Left ventricle myocardium inferior (tissue), 1 donor: ENCODE measurements around the gene SRCAP. TPM values are rescaled to one million over a fixed set of nuclear protein-coding genes. Genes with fewer than 3 reads are reported as not detected.
A peak's percentile ranks its signal among the peaks of the same experiment; 100 is the strongest.

Experiments
- DNase-seq: peaks from one replicate; pipeline ENCODE4 v3.0.0-alpha.2; 2020
- H3K27ac ChIP-seq: fragments of 200-600 bp; replicated peaks from 2 replicates; pipeline ENCODE4 v1.8.0; 2021
- H3K27me3 ChIP-seq: fragments of 200-600 bp; 2 replicates; pipeline ENCODE4 v1.8.0; 2021; ENCODE audit warnings: low read depth
- H3K36me3 ChIP-seq: fragments of 200-600 bp; 2 replicates; pipeline ENCODE4 v1.8.0; 2021
- H3K4me1 ChIP-seq: fragments of 200-600 bp; 2 replicates; pipeline ENCODE4 v1.8.0; 2021
- H3K4me3 ChIP-seq: fragments of 200-600 bp; 2 replicates; pipeline ENCODE4 v1.8.0; 2021; ENCODE audit warnings: mild to moderate bottlenecking, moderate library complexity
- H3K9me3 ChIP-seq: fragments of 200-600 bp; replicated peaks from 2 replicates; pipeline ENCODE4 v1.8.0; 2021
- intact Hi-C: fragments of 100-400 bp; cut with micrococcal nuclease; formaldehyde crosslinking; loops from one replicate; pipeline ENCODE4 v1.11.0; 2022
- total RNA-seq: library from RNA; stranded (reverse); fragmentation: NEBNext Ultra II Directional; extraction: Animal tissue kit (Norgen Biotek cat#: 25700); gene quantifications from one replicate; pipeline ENCODE4 v1.2.1, GENCODE V29; 2021
- TF ChIP-seq, protein P1 (sequence below): fragments of 200-600 bp; IDR thresholded peaks from 2 replicates; pipeline ENCODE4 v1.8.0; 2021; ENCODE audit warnings: antibody characterized with exemption, mild to moderate bottlenecking, borderline replicate concordance
- donor health status: DM: no; HTN: yes; CAD: no; lungs with severe emphysema.

The SRCAP gene
- total RNA-seq, 1 donor from 2014 or later, result 42.5 TPM

DNA sequence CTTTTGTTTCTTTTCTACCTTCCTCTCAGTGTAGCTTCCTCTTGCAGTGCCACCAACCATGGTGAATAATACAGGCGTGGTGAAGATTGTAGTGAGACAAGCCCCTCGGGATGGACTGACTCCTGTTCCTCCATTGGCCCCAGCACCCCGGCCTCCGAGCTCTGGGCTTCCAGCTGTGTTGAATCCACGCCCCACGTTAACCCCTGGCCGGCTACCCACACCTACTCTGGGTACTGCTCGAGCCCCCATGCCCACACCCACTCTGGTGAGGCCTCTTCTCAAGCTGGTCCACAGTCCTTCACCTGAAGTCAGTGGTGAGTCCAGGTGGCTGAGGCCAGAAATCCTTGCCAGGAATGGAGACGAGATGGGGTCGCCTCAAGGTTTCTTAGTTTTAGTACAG is 23.9 kb downstream of the SRCAP start:
- H3K9me3 ChIP-seq, result no peaks in the 10 kb centered on the region
- intact Hi-C loops, result no loop called here
- peaks cover 5% of the 10 kb centered on the region for H3K4me1 ChIP-seq
- H3K27me3 ChIP-seq, result no peaks in the 10 kb centered on the region
- peaks cover 91% of the 10 kb centered on the region for H3K36me3 ChIP-seq
- no peak overlapping the region for H3K4me3 ChIP-seq
- H3K27ac ChIP-seq, result no peak overlapping the region
- TF ChIP-seq, protein P1, sequence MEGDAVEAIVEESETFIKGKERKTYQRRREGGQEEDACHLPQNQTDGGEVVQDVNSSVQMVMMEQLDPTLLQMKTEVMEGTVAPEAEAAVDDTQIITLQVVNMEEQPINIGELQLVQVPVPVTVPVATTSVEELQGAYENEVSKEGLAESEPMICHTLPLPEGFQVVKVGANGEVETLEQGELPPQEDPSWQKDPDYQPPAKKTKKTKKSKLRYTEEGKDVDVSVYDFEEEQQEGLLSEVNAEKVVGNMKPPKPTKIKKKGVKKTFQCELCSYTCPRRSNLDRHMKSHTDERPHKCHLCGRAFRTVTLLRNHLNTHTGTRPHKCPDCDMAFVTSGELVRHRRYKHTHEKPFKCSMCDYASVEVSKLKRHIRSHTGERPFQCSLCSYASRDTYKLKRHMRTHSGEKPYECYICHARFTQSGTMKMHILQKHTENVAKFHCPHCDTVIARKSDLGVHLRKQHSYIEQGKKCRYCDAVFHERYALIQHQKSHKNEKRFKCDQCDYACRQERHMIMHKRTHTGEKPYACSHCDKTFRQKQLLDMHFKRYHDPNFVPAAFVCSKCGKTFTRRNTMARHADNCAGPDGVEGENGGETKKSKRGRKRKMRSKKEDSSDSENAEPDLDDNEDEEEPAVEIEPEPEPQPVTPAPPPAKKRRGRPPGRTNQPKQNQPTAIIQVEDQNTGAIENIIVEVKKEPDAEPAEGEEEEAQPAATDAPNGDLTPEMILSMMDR, result no peak
- DNase-seq, result no peak

DNA sequence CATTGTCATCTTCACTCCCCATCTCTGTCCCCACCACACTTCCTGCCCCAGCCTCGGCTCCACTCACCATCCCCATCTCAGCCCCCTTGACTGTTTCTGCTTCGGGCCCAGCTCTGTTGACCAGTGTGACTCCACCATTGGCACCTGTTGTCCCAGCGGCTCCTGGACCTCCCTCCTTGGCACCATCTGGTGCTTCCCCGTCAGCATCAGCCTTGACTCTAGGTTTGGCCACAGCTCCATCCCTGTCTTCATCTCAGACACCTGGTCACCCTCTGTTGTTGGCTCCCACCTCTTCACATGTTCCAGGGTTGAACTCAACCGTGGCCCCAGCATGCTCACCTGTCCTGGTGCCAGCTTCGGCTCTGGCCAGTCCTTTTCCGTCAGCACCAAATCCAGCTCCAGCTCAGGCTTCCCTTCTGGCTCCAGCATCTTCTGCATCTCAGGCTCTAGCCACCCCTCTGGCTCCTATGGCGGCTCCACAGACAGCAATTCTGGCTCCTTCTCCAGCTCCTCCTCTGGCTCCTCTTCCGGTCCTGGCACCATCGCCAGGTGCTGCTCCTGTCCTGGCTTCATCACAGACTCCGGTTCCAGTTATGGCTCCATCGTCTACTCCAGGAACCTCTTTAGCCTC is 24.9 kb downstream of the SRCAP start:
- Histone ChIP-seq H3K9me3 (no peaks in the 10 kb centered on the region), H3K4me1 (peaks cover 5% of the 10 kb centered on the region), H3K27ac (peak overlapping the region; percentile 42), H3K27me3 (no peaks in the 10 kb centered on the region), H3K36me3 (peaks cover 84% of the 10 kb centered on the region), H3K4me3 (no peak overlapping the region)
- no peak for DNase-seq
- TF ChIP-seq, protein P1, result no peak
- intact Hi-C loops, result no loop called here

DNA sequence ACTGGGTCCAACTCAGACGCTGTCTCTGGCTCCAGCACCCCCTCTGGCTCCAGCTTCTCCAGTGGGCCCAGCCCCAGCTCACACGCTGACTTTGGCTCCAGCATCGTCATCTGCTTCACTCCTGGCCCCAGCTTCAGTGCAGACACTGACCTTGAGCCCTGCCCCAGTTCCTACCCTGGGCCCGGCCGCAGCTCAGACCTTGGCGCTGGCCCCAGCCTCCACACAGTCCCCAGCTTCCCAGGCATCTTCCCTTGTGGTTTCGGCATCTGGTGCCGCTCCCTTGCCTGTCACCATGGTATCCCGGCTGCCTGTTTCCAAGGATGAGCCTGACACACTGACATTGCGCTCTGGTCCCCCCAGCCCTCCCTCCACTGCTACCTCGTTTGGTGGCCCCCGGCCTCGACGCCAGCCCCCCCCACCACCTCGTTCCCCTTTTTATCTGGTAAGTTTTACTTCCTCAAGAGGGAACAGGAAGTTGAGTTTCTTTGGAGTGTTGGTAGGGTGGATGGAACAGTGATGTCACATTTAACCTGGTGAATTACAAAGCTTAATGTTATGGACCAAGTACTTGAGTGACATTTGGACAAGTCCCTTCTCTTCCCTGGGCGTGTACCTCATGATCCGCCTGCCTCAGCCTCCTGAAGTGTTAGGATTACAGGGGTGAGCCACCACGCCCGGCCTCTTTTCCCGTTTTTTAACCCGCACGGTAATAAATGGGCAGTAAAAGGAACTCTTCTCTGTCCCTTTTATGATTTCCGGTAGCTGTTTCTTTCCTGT is 25.9 kb downstream of the SRCAP start:
- TF ChIP-seq, protein P1, result no peak
- peak; percentile 52 for DNase-seq
- Histone ChIP-seq H3K9me3 (no peaks in the 10 kb centered on the region), H3K4me3 (no peak overlapping the region), H3K27me3 (no peaks in the 10 kb centered on the region), H3K27ac (peak overlapping the region; percentile 42), H3K36me3 (peaks cover 84% of the 10 kb centered on the region), H3K4me1 (peaks cover 15% of the 10 kb centered on the region)
- intact Hi-C loops, result no loop called here

DNA sequence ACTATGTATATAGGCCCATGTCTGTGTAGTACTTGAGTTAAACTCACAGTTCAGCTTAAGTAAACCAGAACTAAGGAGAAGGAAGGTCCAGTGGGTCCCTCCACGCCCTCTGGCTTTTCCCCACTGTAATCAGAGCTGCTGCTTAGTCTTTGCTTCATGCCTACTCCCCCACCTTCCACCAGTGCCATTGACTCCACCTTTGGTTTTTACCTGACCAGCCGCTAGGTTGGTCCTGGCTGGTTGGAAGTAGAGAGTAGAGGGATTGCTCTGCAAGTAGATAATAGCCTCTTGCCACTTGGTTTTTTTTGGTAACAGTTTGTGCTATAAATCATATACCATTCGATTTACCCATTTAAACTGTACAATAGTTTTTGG is 26.4 kb downstream of the SRCAP start:
- Histone ChIP-seq H3K9me3 (no peaks in the 10 kb centered on the region), H3K27me3 (no peaks in the 10 kb centered on the region), H3K36me3 (peaks cover 84% of the 10 kb centered on the region), H3K27ac (peak overlapping the region; percentile 42), H3K4me3 (no peak overlapping the region), H3K4me1 (peaks cover 16% of the 10 kb centered on the region)
- intact Hi-C loops, result no loop called here
- DNase-seq, result no peak
- TF ChIP-seq, protein P1, result no peak

DNA sequence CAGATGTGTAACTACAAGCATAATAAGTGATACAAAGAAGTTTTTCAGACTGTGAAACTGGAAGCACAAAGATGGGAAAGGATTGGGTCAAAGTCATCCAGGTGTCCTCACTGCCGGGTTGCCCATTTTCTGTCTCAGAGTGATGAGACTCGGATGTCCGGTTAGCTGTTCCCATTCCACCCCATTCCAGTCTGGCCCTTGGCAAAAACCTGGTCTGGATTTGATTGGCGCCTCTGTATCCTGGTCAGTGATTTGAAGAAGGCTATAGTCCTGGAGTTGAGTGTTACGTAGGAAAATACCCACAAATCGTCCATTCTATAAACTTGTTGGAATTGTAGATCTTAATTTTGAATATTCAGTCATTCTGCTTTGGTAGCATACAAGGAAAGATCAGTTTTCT is 29.4 kb downstream of the SRCAP start:
- Histone ChIP-seq H3K27ac (no peak overlapping the region), H3K4me3 (no peak overlapping the region), H3K4me1 (peaks cover 16% of the 10 kb centered on the region), H3K27me3 (no peaks in the 10 kb centered on the region), H3K36me3 (peaks cover 84% of the 10 kb centered on the region), H3K9me3 (no peaks in the 10 kb centered on the region)
- TF ChIP-seq, protein P1, result no peak
- intact Hi-C loops, result no loop called here
- DNase-seq, result no peak
